Activated naive CD8-positive, alpha-beta T cell treated with anti-CD3 and anti-CD28 coated beads for 36 hours (primary cell): ENCODE results near the gene ISCU. TPM values are rescaled to one million over a fixed set of nuclear protein-coding genes. Genes with fewer than 3 reads are reported as not detected.
"Not testable (repeated sequence)": the region's sequence is repeated elsewhere in the genome, so short reads cannot be mapped to it uniquely, and the experiment has no call there.

ENCODE experiments used
- DNase-seq: peaks from one replicate; pipeline ENCODE4 v3.0.0; 2021
- H3K27ac Mint-ChIP-seq: one replicate; pipeline ENCODE4 v1.8.0; 2022; ENCODE audit warnings: mild to moderate bottlenecking, moderate library complexity, mixed read lengths
- H3K27me3 Mint-ChIP-seq: one replicate; pipeline ENCODE4 v1.8.0; 2022; ENCODE audit warnings: mild to moderate bottlenecking, mixed read lengths
- H3K36me3 Mint-ChIP-seq: one replicate; pipeline ENCODE4 v1.8.0; 2021; ENCODE audit warnings: mild to moderate bottlenecking, mixed read lengths
- H3K4me1 Mint-ChIP-seq: one replicate; pipeline ENCODE4 v1.8.0; 2021; ENCODE audit warnings: mixed read lengths
- H3K4me3 Mint-ChIP-seq: one replicate; pipeline ENCODE4 v1.8.0; 2022; ENCODE audit warnings: mild to moderate bottlenecking, moderate library complexity, mixed read lengths
- H3K9me3 Mint-ChIP-seq: one replicate; pipeline ENCODE4 v1.8.0; 2022; ENCODE audit warnings: mixed read lengths
- total RNA-seq, 2 experiments: library from RNA; stranded (reverse); gene quantifications; one replicate each; pipeline ENCODE4 v1.2.3, GENCODE V29; 2021

The ISCU gene
- total RNA-seq, 2 experiments from 2014 or later, result 69.5 TPM

DNA sequence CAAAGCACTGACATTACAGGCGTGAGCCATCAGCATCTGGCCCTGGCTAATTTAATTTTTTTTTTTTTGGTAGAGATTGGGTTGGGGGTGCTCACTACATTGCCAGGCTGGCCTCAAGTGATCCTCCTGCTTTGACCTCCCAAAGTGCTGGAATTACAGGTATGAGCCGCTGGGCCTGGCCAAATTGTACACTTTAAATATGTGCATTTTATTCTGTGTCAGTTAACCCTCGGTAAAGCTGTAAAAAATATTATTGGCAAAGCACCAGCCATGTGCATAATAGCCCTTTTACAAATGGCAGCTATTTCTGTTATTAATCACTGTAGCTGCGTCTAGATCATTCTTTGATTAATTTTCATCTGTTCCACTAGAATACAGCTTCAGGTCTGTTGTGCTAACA lies 23.5 kb downstream of the ISCU start:
- Mint-ChIP-seq H3K27ac (no peak overlapping the region), H3K36me3 (no peaks in the 10 kb centered on the region), H3K4me3 (no peak overlapping the region), H3K4me1 (no peaks in the 10 kb centered on the region), H3K9me3 (no peaks in the 10 kb centered on the region), H3K27me3 (no peaks in the 10 kb centered on the region)
- no peak for DNase-seq

DNA sequence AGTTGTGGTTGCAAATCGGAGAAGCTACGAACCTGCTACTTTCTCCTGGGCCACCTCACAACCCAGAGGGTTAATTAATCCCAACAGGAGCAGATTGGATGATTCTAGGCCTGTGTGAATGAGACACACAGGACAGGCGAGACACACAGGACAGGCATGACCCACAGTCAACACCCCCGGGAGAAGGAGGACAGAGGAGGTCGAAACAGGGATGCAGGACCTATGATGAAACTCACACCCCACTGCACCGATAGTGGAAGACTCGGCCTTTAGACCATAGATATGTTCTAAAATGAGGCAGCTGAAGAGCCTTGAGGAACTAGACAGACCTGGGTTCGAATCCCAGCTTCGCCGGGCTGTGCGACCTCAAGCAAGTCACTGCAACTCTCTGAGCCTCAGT lies 23.9 kb downstream of the ISCU start:
- Mint-ChIP-seq H3K4me1 (no peaks in the 10 kb centered on the region), H3K4me3 (no peak overlapping the region), H3K36me3 (no peaks in the 10 kb centered on the region), H3K27me3 (no peaks in the 10 kb centered on the region), H3K27ac (no peak overlapping the region), H3K9me3 (no peaks in the 10 kb centered on the region)
- no peak for DNase-seq

DNA sequence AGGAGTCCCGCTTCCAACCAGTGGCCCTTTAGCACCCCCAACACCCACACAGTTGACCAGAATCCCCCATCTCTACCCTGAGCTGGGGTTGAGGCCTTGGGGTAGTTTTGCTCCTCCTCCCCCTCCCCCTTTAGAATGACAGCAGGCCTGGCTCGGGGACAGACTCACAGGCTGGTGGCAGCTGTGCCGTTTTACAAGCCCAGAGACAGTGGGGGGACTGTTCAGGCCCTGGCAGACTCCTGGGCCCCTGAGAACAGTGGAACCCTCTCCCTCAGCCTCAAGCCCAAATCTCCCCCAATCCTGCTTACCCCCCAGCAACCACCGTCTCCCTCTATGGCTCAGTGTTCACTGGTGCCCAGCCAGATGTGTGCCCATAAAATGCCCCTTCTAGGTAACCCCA lies 25.4 kb downstream of the ISCU start:
- no peak overlapping the region for H3K4me3 Mint-ChIP-seq
- no peak for DNase-seq
- H3K9me3 Mint-ChIP-seq, result no peaks in the 10 kb centered on the region
- H3K36me3 Mint-ChIP-seq, result no peaks in the 10 kb centered on the region
- no peaks in the 10 kb centered on the region for H3K4me1 Mint-ChIP-seq
- H3K27ac Mint-ChIP-seq, result no peak overlapping the region
- H3K27me3 Mint-ChIP-seq, result no peaks in the 10 kb centered on the region

DNA sequence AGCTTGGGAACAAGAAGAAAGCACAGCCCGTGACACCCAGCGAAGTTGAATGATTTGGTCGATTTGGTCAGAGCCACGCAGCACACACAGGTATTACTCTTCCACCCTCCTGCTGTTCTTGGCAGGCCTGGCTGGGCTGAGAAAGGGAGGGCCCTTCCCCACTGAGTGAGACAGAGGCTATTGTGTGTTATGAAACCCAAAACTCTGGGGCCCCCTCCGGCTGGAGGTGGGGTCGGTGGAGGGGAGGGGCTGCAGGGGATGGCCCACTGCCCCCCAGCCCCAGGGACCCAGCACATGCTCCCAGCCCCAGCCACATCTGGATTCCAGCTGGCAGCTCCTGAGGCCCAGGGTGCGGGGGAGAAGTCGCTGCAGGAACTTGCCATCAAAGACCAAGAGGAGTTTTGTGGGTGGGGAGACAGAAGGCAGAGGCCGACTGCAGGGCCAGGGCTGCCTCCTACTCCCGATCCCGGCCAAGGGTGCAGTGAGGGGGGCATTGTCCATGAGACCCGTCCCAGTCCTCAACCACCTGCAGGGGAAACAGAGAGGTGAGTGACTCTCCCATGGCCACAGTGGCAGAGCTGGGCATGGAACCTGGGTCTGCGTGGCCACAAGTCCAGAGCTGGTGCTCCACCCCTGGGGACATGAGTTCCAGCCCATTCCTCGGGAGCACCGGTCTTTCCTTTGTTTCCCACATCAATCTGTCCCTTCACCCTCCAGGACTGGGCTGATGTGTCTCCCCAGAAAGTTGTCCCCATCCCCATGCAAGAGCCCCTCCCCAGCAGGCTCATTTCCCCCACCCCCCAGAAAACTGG lies 26.8 kb downstream of the ISCU start:
- DNase-seq, result no peak
- H3K27ac Mint-ChIP-seq, result no peak overlapping the region
- no peaks in the 10 kb centered on the region for H3K9me3 Mint-ChIP-seq

DNA sequence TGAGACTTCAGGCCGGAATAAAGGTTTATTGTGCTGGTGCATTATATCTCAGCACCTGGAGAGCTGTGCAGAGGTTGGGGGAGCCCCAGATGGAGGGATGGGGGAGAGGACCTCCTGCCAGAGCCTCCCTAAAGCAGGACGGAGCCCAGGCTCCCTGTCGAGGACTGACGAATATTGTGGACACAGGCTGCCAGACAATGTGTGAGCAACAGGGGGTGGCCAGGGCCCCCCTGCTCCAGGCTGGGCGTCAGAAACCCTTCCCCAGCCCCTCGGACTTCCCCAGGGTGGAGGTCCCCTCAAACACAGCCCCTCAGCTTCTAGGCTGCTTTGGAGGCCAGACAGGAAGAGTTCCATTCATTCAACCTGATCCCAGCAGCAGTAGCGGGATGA lies 27.4 kb downstream of the ISCU start:
- Mint-ChIP-seq H3K27ac (no peak overlapping the region), H3K9me3 (no peaks in the 10 kb centered on the region), H3K4me1 (no peaks in the 10 kb centered on the region), H3K4me3 (no peak overlapping the region), H3K27me3 (no peaks in the 10 kb centered on the region), H3K36me3 (no peaks in the 10 kb centered on the region)
- DNase-seq, result no peak

More for the DNA sequence above, 26.8 kb downstream of the ISCU start:
- no peaks in the 10 kb centered on the region for H3K27me3 Mint-ChIP-seq
- no peaks in the 10 kb centered on the region for H3K36me3 Mint-ChIP-seq
- H3K4me3 Mint-ChIP-seq, result no peak overlapping the region
- H3K4me1 Mint-ChIP-seq, result no peaks in the 10 kb centered on the region

DNA sequence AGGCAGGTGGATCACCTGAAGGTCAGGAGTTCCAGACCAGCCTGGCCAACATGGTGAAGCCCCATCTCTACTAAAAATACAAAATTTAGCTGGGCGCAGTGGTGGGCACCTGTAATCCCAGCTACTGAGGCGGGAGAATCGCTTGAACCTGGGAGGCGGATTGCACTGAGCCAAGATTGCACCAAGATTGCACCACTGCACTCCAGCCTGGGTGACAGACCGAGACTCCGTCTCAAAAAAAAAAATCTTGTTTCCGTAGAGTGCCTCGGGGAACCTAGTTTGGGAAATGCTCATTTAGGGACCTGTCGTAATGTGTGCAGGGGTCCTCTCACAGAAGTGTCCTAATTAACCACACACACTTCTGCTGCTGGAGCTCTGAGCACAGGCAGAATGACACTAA lies 28.1 kb downstream of the ISCU start:
- not testable (repeated sequence) for H3K36me3 Mint-ChIP-seq, H3K27me3 Mint-ChIP-seq, DNase-seq, H3K4me3 Mint-ChIP-seq, H3K4me1 Mint-ChIP-seq, H3K9me3 Mint-ChIP-seq, H3K27ac Mint-ChIP-seq

DNA sequence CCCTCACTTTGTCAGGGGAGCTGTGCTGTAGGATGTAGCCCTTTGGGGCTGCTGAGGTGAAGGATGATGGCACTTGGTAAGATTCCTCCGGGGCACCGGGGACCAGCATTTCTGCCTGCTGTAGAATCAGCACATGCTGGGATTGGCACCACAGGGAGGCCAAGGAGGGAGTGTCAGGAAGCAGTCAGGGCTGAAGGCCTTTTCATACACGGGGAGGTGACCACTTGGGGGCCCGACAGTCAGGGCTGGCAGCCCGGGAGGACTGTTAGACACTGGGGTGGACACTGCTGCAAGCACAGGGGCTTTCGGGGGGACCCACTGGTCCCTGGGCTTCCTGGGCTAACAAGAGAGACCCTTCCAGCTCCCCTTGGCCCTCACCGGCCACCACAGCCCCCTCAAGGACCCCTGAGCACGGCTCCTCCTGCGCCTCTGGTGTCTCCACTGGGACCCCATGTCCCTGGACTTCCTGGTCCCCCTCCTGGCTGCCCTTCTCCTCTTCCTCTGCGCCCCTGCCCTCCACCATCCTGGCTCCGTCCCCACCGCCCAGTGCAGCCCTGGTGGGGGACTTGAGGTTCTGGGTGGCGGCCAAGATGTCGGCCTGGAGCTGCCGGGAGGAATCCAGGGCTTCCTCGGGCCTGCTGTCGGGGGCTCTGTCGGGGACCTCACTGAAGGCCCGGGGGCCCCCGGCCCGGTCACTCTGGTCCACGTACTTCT lies 29.0 kb downstream of the ISCU start:
- no peaks in the 10 kb centered on the region for H3K36me3 Mint-ChIP-seq
- no peak overlapping the region for H3K4me3 Mint-ChIP-seq
- no peak overlapping the region for H3K27ac Mint-ChIP-seq
- H3K27me3 Mint-ChIP-seq, result no peaks in the 10 kb centered on the region
- no peaks in the 10 kb centered on the region for H3K9me3 Mint-ChIP-seq
- no peaks in the 10 kb centered on the region for H3K4me1 Mint-ChIP-seq
- DNase-seq, result no peak

DNA sequence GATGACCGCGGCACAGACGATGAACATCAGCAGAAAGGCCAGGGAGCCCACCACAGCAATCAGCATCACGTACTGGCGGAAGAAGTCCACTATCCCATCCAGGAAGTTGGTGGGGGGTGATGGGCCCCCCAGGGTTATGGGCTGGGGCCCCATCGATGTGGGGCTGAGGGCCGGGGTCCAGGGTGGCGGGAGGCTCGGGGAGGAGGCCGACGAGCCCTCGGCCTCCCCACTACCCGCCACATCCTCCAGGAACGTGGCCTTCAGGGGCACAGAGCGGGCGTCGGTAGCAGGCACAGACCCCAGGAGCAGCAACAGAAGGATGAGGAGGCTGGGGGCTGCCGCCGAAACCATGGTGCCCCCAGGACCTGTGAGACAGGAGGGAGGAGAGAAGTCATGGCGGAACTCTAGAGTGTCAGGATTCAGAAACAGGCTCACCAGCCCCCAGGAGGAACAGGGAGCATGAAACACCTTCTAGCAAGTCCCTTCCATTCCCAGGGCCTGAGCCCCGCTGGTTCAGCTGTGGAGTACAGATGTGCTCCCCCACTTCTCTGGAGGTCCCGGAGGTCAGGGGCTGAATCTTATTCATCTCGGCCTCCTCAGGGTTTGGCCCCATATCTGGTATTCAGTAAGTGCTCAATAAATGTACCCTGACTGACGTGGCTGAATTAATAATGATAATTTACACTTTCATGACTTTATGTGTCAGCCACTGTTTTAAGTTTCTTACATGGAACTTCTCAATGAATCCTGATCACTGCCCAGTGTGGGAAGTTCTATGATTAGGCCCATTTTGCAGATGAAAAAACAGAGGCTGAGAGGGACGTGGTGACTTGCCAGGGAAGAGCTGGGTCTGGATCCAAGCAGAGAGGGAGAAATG lies 29.9 kb downstream of the ISCU start:
- Mint-ChIP-seq H3K27me3 (no peaks in the 10 kb centered on the region), H3K9me3 (no peaks in the 10 kb centered on the region), H3K4me1 (no peaks in the 10 kb centered on the region), H3K27ac (no peak overlapping the region), H3K36me3 (no peaks in the 10 kb centered on the region), H3K4me3 (no peak overlapping the region)
- DNase-seq, result no peak

DNA sequence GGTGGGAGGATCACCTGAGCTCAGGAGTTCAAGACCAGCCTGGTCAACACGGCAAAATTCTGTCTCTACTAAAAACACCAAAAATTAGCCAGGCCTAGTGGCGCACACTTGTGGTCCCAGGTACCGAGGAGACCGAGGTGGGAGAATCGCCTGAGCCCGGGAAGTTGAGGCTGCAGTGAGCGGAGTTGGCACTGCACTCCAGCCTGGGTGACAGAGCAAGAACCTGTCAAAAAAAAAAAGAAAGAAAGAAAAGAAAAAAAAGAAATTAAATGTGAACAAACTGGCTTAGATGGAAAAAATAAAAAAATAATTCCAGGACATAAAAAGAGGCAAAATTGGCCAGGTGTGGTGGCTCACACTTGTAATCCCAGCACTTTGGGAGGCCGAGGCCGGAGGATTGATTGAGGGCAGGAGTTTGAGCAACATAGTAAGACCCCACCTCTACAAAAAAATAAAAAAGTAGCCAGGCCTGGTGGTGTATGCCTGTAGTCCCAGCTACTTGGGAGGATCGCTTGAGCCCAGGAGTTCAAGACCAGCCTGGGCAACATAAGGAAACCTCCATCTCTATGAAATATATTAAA lies 32.0 kb downstream of the ISCU start:
- no peaks in the 10 kb centered on the region for H3K36me3 Mint-ChIP-seq
- no peak overlapping the region for H3K27ac Mint-ChIP-seq
- no peaks in the 10 kb centered on the region for H3K27me3 Mint-ChIP-seq
- no peak for DNase-seq
- H3K4me3 Mint-ChIP-seq, result no peak overlapping the region
- no peaks in the 10 kb centered on the region for H3K9me3 Mint-ChIP-seq
- H3K4me1 Mint-ChIP-seq, result no peaks in the 10 kb centered on the region

DNA sequence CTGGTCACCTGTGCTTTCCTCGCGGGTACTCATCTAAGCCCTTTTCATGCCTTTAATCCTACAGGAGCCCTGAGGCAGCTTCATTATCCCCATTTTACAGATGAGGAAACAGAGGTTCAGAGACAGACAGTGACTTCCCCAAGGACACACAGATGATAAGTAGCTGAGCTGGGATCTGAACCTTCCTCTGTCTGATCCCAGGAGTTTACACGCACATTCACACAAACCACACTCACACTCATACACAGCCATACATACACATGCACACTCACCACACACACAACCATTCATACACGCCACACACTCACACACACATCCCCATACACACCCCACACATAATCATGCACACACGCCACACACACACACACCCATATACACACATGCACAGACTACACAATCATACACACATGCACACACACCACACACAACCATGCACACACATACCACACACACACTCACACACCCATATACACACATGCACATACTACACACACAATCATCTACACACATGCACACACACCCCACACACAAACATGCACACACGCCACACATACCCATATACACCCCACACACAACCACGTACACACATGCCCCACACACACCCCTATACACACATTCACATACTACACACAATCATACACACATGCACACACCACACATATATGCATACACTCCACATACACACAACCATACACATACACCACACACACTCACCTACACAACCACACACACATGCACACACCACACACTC lies 32.7 kb downstream of the ISCU start:
- no peak overlapping the region for H3K4me3 Mint-ChIP-seq
- no peak for DNase-seq
- no peak overlapping the region for H3K27ac Mint-ChIP-seq
- H3K36me3 Mint-ChIP-seq, result no peaks in the 10 kb centered on the region
- no peaks in the 10 kb centered on the region for H3K4me1 Mint-ChIP-seq
- no peaks in the 10 kb centered on the region for H3K9me3 Mint-ChIP-seq
- H3K27me3 Mint-ChIP-seq, result no peaks in the 10 kb centered on the region

DNA sequence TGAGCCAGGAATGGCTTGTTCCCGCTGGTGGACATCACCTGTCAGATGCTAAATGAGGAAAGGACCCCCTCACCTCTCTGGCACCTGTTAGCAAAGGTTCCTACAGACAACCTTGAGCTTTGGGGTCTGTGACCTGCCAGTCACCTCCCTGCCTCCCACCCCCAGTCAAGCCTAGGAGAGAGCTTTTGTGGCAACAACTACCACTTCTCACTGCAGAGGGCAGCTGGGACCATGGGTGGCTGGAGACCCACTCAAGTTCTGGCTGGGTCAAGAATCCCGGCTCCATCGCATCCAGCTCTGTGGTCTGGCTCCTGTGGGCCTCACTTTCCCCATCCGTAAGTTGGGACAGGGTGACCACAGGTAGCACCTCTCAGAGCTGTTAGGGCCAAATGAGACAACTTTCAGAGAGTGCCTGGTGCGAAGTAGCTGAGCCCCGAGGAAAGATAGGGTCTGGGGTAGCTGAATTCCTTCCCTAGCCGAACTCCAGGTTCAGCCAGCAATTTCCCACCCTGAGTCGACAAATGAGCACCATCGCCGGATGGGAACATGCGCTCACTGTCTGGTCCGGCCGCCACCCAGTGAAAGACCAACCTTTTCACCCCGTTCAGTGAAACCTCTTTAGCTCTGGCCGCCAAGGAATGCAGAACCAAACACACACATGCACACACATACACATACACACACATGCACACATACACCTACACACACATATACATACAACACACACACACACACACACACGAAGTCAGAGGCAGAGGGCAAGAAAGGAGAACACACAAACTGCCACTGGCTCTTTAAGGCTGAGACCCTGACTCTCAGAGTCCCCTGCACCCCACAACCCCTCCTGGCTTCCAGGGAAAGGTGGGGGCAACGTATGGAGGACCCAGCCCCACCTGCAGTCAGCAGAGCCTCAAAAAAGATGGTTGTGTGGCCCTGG lies 33.6 kb downstream of the ISCU start:
- H3K27me3 Mint-ChIP-seq, result no peaks in the 10 kb centered on the region
- H3K4me1 Mint-ChIP-seq, result no peaks in the 10 kb centered on the region
- no peak overlapping the region for H3K4me3 Mint-ChIP-seq
- H3K27ac Mint-ChIP-seq, result no peak overlapping the region
- H3K36me3 Mint-ChIP-seq, result no peaks in the 10 kb centered on the region
- no peaks in the 10 kb centered on the region for H3K9me3 Mint-ChIP-seq
- DNase-seq, result no peak

DNA sequence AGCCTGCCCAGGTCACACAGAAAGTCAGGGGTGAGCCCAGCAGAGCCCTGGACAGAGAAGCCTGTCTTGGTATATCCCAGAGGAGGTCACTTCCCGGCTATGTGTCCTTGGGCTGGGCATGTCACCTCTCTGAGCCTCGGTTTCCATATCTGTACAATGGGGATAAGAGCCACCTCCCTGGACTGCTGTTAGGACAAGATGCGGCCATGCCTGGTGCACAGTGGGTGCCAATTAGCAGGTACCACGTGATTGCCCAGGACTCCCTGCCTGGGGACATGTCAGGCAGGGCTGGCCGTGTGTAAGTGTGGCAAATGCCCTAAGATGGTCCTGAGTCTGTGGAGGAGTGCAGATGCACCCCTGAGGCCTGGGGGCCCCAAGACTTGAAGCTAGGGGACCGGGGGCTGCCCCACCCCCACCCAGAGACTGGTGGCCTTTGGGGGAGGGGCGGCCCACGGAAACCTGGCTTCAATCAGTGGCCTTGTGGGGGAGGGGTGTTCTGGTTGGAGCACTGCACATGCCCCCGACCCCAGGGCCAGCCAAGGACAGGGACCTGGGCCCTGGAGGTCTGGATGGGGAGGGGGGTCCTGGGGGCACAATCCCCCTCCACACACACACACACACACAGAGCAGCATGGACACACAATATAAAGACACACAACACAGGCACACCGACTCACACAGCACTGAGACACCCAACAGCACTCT lies 34.6 kb downstream of the ISCU start:
- DNase-seq, result no peak
- no peaks in the 10 kb centered on the region for H3K36me3 Mint-ChIP-seq
- no peak overlapping the region for H3K27ac Mint-ChIP-seq
- H3K9me3 Mint-ChIP-seq, result no peaks in the 10 kb centered on the region
- no peak overlapping the region for H3K4me3 Mint-ChIP-seq
- H3K27me3 Mint-ChIP-seq, result no peaks in the 10 kb centered on the region
- H3K4me1 Mint-ChIP-seq, result no peaks in the 10 kb centered on the region
